HG02798 (cell line): ENCODE results near the gene PAQR4.
"Not testable (repeated sequence)": the region's sequence is repeated elsewhere in the genome, so short reads cannot be mapped to it uniquely, and the experiment has no call there.

Source experiments
- ATAC-seq: cut with Tn5 transposase; IDR thresholded peaks from one replicate; pipeline ENCODE4 v1.9.1; 2021; ENCODE audit warnings: mild to moderate bottlenecking; ENCODE audit not compliant: unreplicated experiment, poor library complexity

The PAQR4 gene

DNA sequence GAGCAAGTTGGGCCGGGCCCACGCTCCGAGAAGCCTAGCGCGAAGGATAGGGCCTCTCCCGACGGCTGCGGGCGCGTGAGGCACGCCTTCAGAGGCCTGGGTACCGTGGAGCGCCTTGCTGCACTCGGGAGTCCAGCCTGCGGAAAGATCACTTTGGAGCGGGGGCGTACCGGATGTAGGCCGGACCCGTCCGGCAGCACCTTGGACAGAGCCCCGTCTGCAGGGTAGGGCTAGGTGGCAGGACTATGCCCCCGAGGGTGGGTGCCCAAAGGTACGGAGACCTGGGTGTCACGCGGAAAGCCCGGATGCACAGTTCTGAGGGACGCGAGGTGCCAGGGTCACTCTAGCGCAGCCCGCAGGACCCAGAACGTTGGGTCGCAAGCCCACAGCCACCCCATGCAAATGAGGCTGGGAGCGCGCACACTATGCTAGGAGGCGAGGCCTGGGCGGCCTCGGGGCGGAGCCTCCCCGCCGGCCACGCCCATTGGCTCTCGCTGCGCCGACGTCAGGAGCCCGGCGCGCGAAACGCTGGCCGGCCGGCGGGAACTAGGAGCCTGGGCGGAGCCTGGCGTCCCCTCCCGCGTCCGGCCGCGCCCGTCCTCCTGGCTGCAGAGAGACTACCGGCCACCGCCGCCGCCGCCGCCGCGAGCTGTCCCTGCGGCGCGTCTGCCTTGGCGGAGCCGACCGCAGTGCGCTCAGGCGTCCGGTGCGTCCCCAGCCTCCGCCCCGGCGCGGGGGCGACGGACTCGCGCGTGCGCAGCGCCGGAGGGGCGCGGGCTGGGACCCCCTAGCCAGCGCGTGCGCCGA, at the start of gene PAQR4:
Gene PAQR4 (plus strand): TSS at position 611 of the 807 bp plus-strand sequence. CDS start 327 bp downstream, outside the sequence.
- peak; percentile 81 for ATAC-seq

- ATAC-seq: no peak
Observed at GRCh38 chr16:2919511-2920255, 49.5 kb upstream of the PAQR4 start.

DNA sequence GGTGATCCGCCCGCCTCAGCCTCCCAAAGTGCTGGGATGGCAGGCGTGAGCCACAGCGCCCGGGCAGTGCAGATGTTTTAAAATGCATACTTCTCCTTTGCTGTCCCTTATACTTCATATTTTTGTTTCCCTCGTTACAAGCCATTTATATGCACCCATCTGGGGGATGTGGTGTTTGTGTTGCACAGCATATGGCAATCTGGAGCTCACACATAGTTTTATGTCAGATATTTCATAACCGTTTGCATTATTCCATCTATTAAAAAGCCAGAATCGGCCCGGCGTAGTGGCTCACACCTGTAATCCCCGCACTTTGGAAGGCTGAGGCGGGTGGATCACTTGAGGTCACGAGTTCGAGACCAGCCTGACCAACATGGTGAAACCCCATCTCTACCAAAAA, 45.7 kb upstream of the PAQR4 start:
- ATAC-seq: no peak

DNA sequence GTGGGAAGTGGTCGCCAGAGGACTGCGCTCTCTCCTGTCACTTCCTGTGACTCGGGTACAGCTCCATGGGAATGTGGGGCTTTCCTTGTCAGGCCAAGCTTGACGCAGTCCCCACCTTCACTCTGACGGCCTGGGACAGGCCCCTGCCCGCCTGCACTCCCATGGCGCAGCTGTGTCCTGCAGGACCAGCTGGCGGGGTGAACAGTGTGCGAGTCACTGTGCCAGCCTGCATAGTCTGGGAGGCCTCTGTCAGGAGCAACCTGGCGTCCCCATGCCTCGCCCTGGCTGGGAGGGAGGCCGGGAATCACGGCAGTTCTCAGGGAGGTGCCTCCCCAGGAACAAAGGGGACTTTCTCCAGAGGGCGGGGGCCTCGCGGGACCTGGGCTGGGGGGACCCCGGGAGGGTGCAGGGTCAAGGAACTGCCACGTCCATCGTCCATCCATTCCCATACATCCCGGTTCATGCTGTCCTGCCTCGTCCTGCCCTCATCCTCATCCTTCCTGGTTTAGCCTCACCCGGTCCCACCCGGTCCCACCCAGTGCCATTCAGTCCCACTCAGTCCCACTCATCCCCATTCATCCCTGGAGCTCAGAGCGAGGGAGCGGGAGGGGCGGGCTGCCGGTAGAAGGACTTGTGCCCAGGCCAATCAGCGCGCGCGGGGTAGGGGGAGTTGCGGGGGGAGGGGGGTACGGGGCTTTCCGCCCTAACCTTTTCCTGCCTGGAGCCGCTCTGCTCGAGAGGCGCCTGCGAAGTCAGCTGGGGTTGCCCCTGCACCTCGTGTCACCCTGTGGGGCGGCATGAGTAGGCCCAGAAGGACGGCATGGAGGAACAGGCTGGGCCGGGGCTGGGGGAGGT, 44.0 kb upstream of the PAQR4 start:
- ATAC-seq: no peak

DNA sequence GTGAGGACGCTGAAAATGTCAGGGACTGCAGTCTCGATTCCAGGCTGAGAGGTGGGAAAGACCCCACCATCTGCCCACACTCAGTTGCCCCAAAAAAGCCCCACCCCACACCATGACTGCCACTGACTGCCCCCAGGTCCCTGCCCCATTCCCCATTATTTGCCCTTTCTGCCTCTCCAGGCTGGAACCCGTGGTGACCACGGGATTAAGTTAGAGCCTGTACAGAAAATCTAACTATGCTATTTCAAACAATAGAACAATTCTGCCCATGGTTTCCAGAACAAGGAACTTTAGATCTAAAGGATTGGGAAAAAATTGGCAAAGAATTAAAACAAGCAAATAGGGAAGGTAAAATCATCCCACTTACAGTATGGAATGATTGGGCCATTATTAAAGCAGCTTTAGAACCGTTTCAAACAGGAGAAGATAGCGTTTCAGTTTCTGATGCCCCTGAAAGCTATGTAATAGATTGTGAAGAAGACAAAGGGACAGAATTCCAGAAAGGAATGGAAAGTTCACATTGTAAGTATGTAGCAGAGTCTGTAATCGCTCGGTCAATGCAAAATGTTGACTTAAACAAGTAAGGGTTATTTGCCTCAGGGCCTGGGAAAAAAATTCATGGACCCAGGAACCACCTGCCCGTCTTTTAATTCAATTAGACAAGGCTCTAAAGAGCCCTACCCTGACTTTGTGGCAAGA, 43.0 kb upstream of the PAQR4 start:
- ATAC-seq: no peak

DNA sequence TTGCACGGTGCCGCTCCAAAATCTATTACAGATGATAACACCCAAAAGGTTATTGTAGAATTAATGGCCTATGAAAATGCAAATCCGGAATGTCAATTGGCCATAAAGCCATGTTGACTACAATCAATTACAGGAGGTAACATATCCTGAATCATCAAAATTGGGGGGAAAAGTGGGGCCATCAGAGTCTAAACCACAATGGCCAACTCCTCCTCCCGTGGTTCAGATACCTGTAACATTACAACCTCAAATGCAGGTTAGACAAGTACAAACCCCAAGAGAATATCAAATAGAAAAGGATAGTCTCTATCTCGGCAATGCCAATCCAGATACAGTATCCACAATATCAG, 42.5 kb upstream of the PAQR4 start:
- no peak for ATAC-seq

DNA sequence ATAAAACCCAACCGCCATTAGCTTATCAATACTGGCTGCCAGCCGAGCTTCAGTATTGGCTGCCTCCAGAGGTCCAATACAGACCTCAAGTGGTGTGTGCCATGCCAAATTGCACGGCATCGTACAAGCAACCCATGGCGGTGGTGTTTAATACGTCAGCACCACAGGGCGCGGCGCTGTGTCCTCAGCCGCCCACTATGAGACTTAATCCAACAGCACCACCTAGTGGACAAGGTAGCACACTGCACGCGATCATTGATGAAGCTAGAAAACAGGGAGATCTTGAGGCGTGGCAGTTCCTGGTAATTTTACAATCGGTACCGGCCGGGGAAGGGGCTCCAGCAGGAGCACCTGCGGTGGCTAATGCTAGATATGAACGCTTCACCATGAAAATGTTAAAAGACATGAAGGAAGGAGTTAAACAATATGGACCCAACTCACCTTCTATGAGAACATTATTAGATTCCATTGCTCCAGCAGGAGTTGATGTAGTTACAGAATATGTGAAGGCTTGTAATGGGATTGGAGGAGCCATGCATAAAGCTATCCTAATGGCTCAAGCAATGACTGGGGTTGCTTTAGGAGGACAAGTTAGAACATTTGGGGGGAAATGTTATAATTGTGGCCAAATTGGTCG, 42.0 kb upstream of the PAQR4 start:
- peak; percentile 71 for ATAC-seq

DNA sequence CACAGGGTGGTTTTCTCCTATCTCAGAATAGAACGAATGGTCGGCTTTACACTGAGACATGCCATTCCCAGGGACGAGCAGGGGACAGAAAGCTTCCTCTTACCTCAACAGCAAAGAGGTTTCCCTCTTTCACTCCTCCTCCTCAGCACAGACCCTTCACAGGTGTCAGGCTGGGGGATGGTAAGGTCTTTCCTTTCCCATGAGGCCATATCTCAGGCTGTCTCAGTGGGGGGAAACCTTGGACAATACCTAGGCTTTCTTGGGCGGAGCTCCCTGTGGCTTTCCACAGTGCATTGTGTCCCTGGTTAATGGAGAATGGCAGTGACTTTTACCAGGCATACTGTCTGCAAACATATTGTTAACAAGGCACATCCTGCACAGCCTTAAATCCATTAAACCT, 41.0 kb upstream of the PAQR4 start:
- not testable (repeated sequence) for ATAC-seq

DNA sequence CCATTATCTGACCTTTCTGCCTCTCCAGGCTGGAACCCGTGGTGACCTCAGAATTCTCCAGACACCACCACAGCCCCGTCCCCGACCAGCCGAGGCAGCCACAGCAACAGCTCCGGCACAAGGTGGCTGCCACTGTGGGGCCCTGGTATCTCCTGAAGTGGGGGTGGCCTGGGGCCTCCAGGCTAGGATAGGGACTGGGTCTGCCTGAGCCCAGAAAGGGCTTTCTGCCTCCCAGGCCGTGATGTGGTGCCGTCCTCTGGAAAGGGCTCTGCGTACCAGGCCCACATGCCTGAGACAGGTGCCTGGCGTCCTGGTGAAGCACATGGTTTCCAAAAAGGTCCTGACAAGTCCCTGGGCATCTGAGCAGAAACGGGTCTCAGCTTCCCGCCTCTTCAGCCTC, 40.4 kb upstream of the PAQR4 start:
- ATAC-seq: no peak

DNA sequence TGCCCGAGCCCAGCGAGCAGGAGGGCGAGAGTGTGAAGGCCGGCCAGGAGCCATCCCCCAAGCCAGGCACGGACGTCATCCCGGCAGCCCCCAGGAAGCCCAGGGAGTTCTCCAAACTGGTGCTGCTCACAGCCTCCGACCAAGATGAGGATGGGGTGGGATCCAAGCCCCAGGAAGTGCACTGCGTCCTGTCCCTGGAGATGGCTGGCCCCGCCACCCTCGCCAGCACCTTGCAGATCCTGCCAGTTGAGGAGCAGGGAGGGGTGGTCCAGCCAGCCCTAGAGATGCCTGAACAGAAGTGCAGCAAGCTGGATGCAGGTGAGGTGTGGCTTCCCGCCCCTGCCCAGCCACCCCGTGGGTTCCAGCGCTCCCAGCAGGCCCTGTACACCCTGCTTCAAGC, 39.5 kb upstream of the PAQR4 start:
- ATAC-seq: no peak

- no peak for ATAC-seq
Observed at GRCh38 chr16:2930236-2930635, 38.9 kb upstream of the PAQR4 start.

GRCh38 chr16:2931231-2931914, 37.8 kb upstream of the PAQR4 start:
- not testable (repeated sequence) for ATAC-seq

GRCh38 chr16:2933136-2933535, 36.0 kb upstream of the PAQR4 start:
- no peak for ATAC-seq

- ATAC-seq: no peak
Observed at GRCh38 chr16:2933701-2934100, 35.4 kb upstream of the PAQR4 start.

DNA sequence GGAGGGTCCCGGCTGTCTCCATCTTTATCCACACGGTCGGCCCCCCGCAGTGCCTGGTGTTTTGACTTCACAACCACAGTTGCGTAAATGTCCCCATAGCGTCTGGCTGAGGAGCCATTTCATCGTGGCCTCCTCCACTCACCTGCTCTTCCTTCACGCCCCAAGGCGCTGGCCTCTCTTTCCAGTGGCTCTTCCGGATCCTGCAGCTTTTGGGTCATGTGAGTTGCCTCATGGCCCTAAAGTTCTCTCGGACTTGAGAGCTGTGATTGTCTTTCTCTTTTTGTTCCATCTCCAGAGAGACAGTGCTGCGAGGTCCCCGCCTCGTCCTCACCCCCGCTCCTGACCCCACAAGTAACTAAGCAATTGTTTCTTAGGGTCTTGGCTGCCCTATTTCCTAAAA, 34.7 kb upstream of the PAQR4 start:
- no peak for ATAC-seq

DNA sequence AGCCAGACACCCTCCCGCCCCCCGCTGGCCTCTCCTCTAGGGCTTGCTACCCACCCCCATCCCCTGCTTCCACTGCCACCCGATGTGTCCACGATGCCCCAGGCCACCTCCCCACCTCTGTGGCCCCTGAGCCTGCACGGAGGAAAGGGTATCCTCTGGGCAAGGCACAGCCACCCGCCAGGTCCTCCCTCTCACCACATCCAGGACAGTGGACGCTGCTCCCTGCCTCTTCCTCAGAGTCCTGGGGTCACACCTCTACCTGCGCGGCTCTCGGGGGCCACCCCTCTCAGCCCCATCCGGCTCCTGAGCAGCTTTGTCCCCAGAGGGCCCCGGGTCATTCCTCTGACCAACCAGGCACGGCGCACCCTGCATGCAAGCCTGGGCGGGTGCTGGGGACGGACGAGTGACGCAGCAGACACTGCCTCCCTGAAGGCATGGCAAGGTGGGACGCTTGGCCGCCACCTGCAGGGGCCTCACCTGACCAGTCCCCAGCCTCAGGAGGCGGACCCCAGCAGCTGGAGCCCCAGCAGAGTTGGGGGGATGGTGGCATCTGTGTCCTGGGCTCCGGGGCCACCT, 32.6 kb upstream of the PAQR4 start:
- ATAC-seq: no peak

- no peak for ATAC-seq
Observed at GRCh38 chr16:2937170-2937569, 32.0 kb upstream of the PAQR4 start.

DNA sequence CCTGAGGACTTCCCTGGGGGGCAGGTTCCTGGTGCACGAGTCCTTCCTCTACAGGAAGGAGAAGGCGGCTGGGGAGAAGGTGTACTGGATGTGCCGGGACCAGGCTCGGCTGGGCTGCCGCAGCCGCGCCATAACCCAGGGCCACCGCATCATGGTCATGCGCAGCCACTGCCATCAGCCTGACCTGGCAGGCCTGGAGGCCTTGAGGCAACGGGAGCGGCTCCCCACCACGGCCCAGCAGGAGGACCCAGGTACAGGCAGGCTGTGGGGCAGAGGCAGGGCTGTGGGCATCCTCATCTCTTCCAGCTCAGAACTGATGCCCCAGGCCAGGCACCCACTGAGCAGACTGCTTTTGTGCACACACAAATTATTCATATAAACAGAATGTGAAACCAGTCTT, 30.9 kb upstream of the PAQR4 start:
- no peak for ATAC-seq

- no peak for ATAC-seq
Observed at GRCh38 chr16:2939968-2940367, 29.2 kb upstream of the PAQR4 start.
